H1 (cell line): Measurements from ENCODE around the gene SEZ6. TPM values are rescaled to one million over a fixed set of nuclear protein-coding genes. Genes with fewer than 3 reads are reported as not detected.

ENCODE experiments used
- CTCF ChIA-PET: fragments of 300-600 bp; sonication (Branson Sonifier 250); formaldehyde crosslinking; loops from one replicate; lab custom pipeline; 2021; ENCODE audit not compliant: partially characterized antibody; lab: Charles Lee
- POLR2A ChIA-PET: fragments of 300-600 bp; sonication (Branson Sonifier 250); formaldehyde crosslinking; loops from one replicate; lab custom pipeline; 2021; ENCODE audit warnings: inconsistent platforms; ENCODE audit not compliant: partially characterized antibody; lab: Charles Lee
- DNase-seq, 2 experiments: peaks; one replicate each; pipeline versions ENCODE4 v3.0.0 to v3.0.0-alpha.2; 2010 to 2022; ENCODE audit warnings: low spot score in 2 of 2, low read depth in 1 of 2, mixed read lengths in 1 of 2
- FAIRE-seq: peaks from 2 replicates; lab custom pipeline; 2011; peaks lifted over from hg19 to GRCh38; lab: Jason Lieb, UNC
- H2AFZ ChIP-seq: 2 replicates; pipeline ENCODE4 v1.8.1; 2012; ENCODE audit warnings: low read length, inconsistent platforms
- H2AK5ac ChIP-seq: 2 replicates; pipeline ENCODE4 v1.6.1; 2013; ENCODE audit warnings: low read depth, low read length
- H2BK120ac ChIP-seq: replicated peaks from 2 replicates; pipeline ENCODE3; 2013; ENCODE audit warnings: low read depth, low read length, inconsistent platforms
- H2BK12ac ChIP-seq: 2 replicates; pipeline ENCODE4 v1.6.1; 2013; ENCODE audit warnings: low read depth, low read length
- H2BK15ac ChIP-seq: 2 replicates; pipeline ENCODE4 v1.6.1; 2013; ENCODE audit warnings: low read length
- H2BK20ac ChIP-seq: 2 replicates; pipeline ENCODE4 v1.6.1; 2013; ENCODE audit warnings: low read length
- H2BK5ac ChIP-seq: 2 replicates; pipeline ENCODE4 v1.6.1; 2013; ENCODE audit warnings: low read depth, low read length
- H3K14ac ChIP-seq: 2 replicates; pipeline ENCODE4 v1.6.1; 2013; ENCODE audit warnings: inconsistent platforms; ENCODE audit not compliant: insufficient read length
- H3K18ac ChIP-seq: 2 replicates; pipeline ENCODE4 v1.6.1; 2013; ENCODE audit warnings: low read length; ENCODE audit errors: extremely low read depth
- H3K23ac ChIP-seq: 2 replicates; pipeline ENCODE4 v1.6.1; 2013; ENCODE audit warnings: inconsistent platforms; ENCODE audit not compliant: insufficient read length
- H3K23me2 ChIP-seq: 2 replicates; pipeline ENCODE4 v1.6.1; 2013; ENCODE audit warnings: low read depth, low read length
- H3K27ac ChIP-seq: 2 replicates; pipeline ENCODE4 v1.6.1; 2011; ENCODE audit warnings: low read depth, low read length, inconsistent platforms
- H3K27me3 ChIP-seq, 4 experiments: replicated peaks in 1 of 4; 1 replicate in 1 of 4; 2 replicates in 3 of 4; pipeline versions ENCODE4 v1.6.1 to v1.8.1; 2011 to 2013; ENCODE audit warnings: low read length in 3 of 4, mild to moderate bottlenecking in 3 of 4, inconsistent platforms in 2 of 4, mixed read lengths in 2 of 4, moderate library complexity in 1 of 4; ENCODE audit not compliant: control insufficient read depth in 3 of 4, insufficient read depth in 3 of 4; ENCODE audit errors: extremely low read depth in 1 of 4
- H3K36me3 ChIP-seq, 4 experiments: 2 replicates each; pipeline versions ENCODE4 v1.6.1 to v1.8.1; 2011 to 2013; ENCODE audit warnings: mild to moderate bottlenecking in 4 of 4, low read length in 3 of 4, moderate library complexity in 2 of 4, control low read depth in 1 of 4, inconsistent platforms in 1 of 4; ENCODE audit not compliant: insufficient read depth in 4 of 4, control insufficient read depth in 2 of 4
- H3K4ac ChIP-seq: replicated peaks from 2 replicates; pipeline ENCODE3; 2013; ENCODE audit warnings: low read length, low read depth, mixed read lengths, inconsistent platforms; ENCODE audit not compliant: insufficient read length
- H3K4me1 ChIP-seq, 4 experiments: replicated peaks in 1 of 4; 1 replicate in 1 of 4; 2 replicates in 3 of 4; pipeline versions ENCODE4 v1.6.1 to v1.8.1; 2011 to 2013; ENCODE audit warnings: low read length in 3 of 4, inconsistent platforms in 2 of 4, mixed read lengths in 1 of 4; ENCODE audit not compliant: insufficient read depth in 4 of 4, control insufficient read depth in 3 of 4
- H3K4me2 ChIP-seq, 2 experiments: 2 replicates each; pipeline versions ENCODE4 v1.6.1 to v1.8.1; 2011 to 2013; ENCODE audit warnings: low read depth in 2 of 2, low read length in 2 of 2, control low read depth in 1 of 2, inconsistent platforms in 1 of 2, mild to moderate bottlenecking in 1 of 2; ENCODE audit not compliant: insufficient read depth in 1 of 2
- H3K4me3 ChIP-seq, 4 experiments: fragments of 200-600, 300-600 bp in 1 of 4; sonication (generic), shearing (Covaris generic), sonication (Bioruptor Twin) in 1 of 4; 2 replicates each; pipeline versions ENCODE4 v1.5.1 to v1.8.1; 2011 to 2016; ENCODE audit warnings: low read length in 4 of 4, low read depth in 3 of 4, control low read depth in 2 of 4, inconsistent platforms in 2 of 4, mild to moderate bottlenecking in 2 of 4, mixed read lengths in 1 of 4, moderate library complexity in 1 of 4; ENCODE audit not compliant: insufficient read depth in 2 of 4; ENCODE audit errors: extremely low read depth in 1 of 4
- H3K56ac ChIP-seq: replicated peaks from 2 replicates; pipeline ENCODE3; 2013; ENCODE audit warnings: low read depth, mild to moderate bottlenecking, mixed read lengths, low read length, inconsistent platforms; ENCODE audit not compliant: insufficient read length
- H3K79me1 ChIP-seq: 2 replicates; pipeline ENCODE4 v1.6.1; 2013; ENCODE audit warnings: low read depth, low read length, control low read depth
- H3K79me2 ChIP-seq, 2 experiments: 2 replicates each; pipeline versions ENCODE4 v1.6.1 to v1.8.1; 2012 to 2013; ENCODE audit warnings: low read length in 2 of 2, mild to moderate bottlenecking in 2 of 2, inconsistent platforms in 1 of 2; ENCODE audit not compliant: insufficient read depth in 2 of 2, control insufficient read depth in 1 of 2
- H3K9ac ChIP-seq, 4 experiments: replicated peaks in 1 of 4; 1 replicate in 1 of 4; 2 replicates in 3 of 4; pipeline versions ENCODE4 v1.6.1 to v1.8.1; 2011 to 2013; ENCODE audit warnings: low read depth in 3 of 4, low read length in 3 of 4, control low read depth in 2 of 4, mild to moderate bottlenecking in 2 of 4, moderate library complexity in 2 of 4, inconsistent platforms in 1 of 4; ENCODE audit errors: extremely low read depth in 1 of 4
- H3K9me3 ChIP-seq, 2 experiments: 2 replicates each; pipeline versions ENCODE4 v1.6.1 to v1.8.1; 2012 to 2013; ENCODE audit warnings: mild to moderate bottlenecking in 2 of 2, moderate library complexity in 2 of 2, control low read depth in 1 of 2, inconsistent platforms in 1 of 2, low read depth in 1 of 2, low read length in 1 of 2, mixed read lengths in 1 of 2; ENCODE audit not compliant: insufficient read depth in 2 of 2
- H4K20me1 ChIP-seq, 2 experiments: replicated peaks in 1 of 2; 2 replicates each; pipeline versions ENCODE3 to v1.8.1; 2011 to 2013; ENCODE audit warnings: inconsistent platforms in 2 of 2, low read length in 2 of 2, mild to moderate bottlenecking in 1 of 2; ENCODE audit not compliant: insufficient read depth in 2 of 2, control insufficient read depth in 1 of 2
- H4K5ac ChIP-seq: 2 replicates; pipeline ENCODE4 v1.6.1; 2013; ENCODE audit warnings: low read length, low read depth, mixed read lengths, inconsistent platforms; ENCODE audit not compliant: insufficient read length
- H4K8ac ChIP-seq: 2 replicates; pipeline ENCODE4 v1.8.0; 2013; ENCODE audit warnings: mild to moderate bottlenecking, moderate library complexity, low read length, inconsistent platforms; ENCODE audit not compliant: insufficient read depth; ENCODE audit errors: extremely low read depth
- H4K91ac ChIP-seq: replicated peaks from 2 replicates; pipeline ENCODE3; 2013; ENCODE audit warnings: low read length, mixed read lengths, inconsistent platforms; ENCODE audit not compliant: insufficient read length
- CREB1 ChIP-seq: IDR thresholded peaks from 2 replicates; pipeline ENCODE4 v1.6.1; 2012; ENCODE audit warnings: inconsistent platforms
- CTCF ChIP-seq, 3 experiments: IDR thresholded peaks; 1 replicate in 2 of 3; 2 replicates in 1 of 3; pipeline versions ENCODE4 v1.5.1 to v1.6.1; 2011; ENCODE audit warnings: low read length in 3 of 3, mild to moderate bottlenecking in 3 of 3, inconsistent platforms in 2 of 3, low read depth in 1 of 3, moderate library complexity in 1 of 3; ENCODE audit not compliant: insufficient read depth in 1 of 3; ENCODE audit errors: control extremely low read depth in 1 of 3
- HDAC2 ChIP-seq, 2 experiments: fragments of 300-600 bp in 1 of 2; sonication (generic) in 1 of 2; IDR thresholded peaks; 2 replicates each; pipeline ENCODE4 v1.6.1; 2011 to 2012; ENCODE audit warnings: low read depth in 2 of 2, low read length in 2 of 2, mild to moderate bottlenecking in 2 of 2, moderate library complexity in 2 of 2, borderline replicate concordance in 1 of 2, inconsistent platforms in 1 of 2
- KDM5A ChIP-seq: fragments of 200-600 bp; IDR thresholded peaks from 2 replicates; pipeline ENCODE4 v1.7.1; 2012; ENCODE audit warnings: mild to moderate bottlenecking, low read length, inconsistent platforms, mixed read lengths
- RXRA ChIP-seq: IDR thresholded peaks from 2 replicates; pipeline ENCODE4 v1.6.1; 2011; ENCODE audit warnings: low read depth, mild to moderate bottlenecking, low read length, moderate library complexity; ENCODE audit not compliant: insufficient read depth
- whole genome bisulfite sequencing, 2 experiments: shearing (Covaris generic) in 1 of 2; methylation state at CpG; one replicate each; pipeline versions ENCODE4 v1.1.6 to v1.1.7; 2013 to 2015; ENCODE audit warnings: low lambda C conversion rate in 2 of 2, mixed read lengths in 2 of 2, inconsistent platforms in 1 of 2, low coverage in 1 of 2, missing lambda C conversion rate in 1 of 2; ENCODE audit not compliant: insufficient replicate concordance in 2 of 2, insufficient coverage in 1 of 2, insufficient read length in 1 of 2; ENCODE audit errors: extremely low coverage in 1 of 2, missing lambda C conversion rate in 1 of 2; 5-methylcytosine and 5-hydroxymethylcytosine counted together
- polyA plus RNA-seq, 7 experiments: library from polyadenylated mRNA; depleted of rRNA in 3 of 7; stranded (reverse) in 5 of 7; unstranded in 2 of 7; fragments of >200 nt in 5 of 7; fragments of 200-250 nt in 2 of 7; gene quantifications; 1 replicate in 5 of 7; 2 replicates in 1 of 7; 4 replicates in 1 of 7; pipeline versions ENCODE4 v1.2.1 to v1.2.3, GENCODE V29; 2011 to 2013; ENCODE audit warnings: missing spikeins in 2 of 7, mixed read lengths in 2 of 7
- total RNA-seq: library from RNA; stranded (reverse); fragmentation: NEBNext Ultra II Directional; extraction: Animal tissue kit (Norgen Biotek cat#: 25700); gene quantifications from 2 replicates; pipeline ENCODE4 v1.2.1, GENCODE V29; 2021

Gene SEZ6
- total and polyA plus RNA-seq, 2 of the 8 experiments (the other 6 are each of a cell fraction or from before 2014, with no cell fraction given), result 6.9 to 16.1 TPM

- Histone ChIP-seq H3K4me3 (no peak overlapping the region; a peak in 1 of 8 replicates), H2BK120ac (peak overlapping the region; percentile 21), H2BK12ac (peak overlapping the region; percentile 97; the same call in 1 of the 2 replicates), H3K23me2 (no peaks in the 10 kb centered on the region), H3K79me2 (no peaks in the 10 kb centered on the region), H3K4ac (peak overlapping the region; percentile 58), H3K23ac (no peak overlapping the region), H3K27me3 (peaks cover 0 to 3% (median 0%) of the 10 kb centered on the region in 4 experiments; a peak in 1 of 7 replicates), H4K91ac (peak overlapping the region; percentile 91), H3K79me1 (no peaks in the 10 kb centered on the region), H2AFZ (no peak overlapping the region), H3K27ac (no peak overlapping the region), H3K36me3 (no peaks in the 10 kb centered on the region), H3K18ac (peak overlapping the region; percentile 26), H2BK20ac (peak overlapping the region; percentile 99), H2AK5ac (peak overlapping the region; percentile 17; the same call in 1 of the 2 replicates), H4K8ac (no peak overlapping the region), H3K4me1 (peaks cover 20 to 37% (median 32%) of the 10 kb centered on the region in 4 experiments), H3K4me2 (peak overlapping the region; percentile 36 to 59; a peak in 2 of 4 replicates), H2BK5ac (peak overlapping the region; percentile 92; the same call in 1 of the 2 replicates), H2BK15ac (peak overlapping the region; percentile 20; the same call in 1 of the 2 replicates), H4K20me1 (no peaks in the 10 kb centered on the region), H3K9ac (no peak overlapping the region), H3K56ac (no peak overlapping the region), H3K9me3 (no peaks in the 10 kb centered on the region), H4K5ac (no peak overlapping the region), H3K14ac (no peak overlapping the region)
- ChIA-PET CTCF (interaction anchor here (0.7 to 9.0 kb wide), 29 partner anchors 9 to 238 kb away, joined by 3 to 105 read pairs (median 4); partner anchors contain the start of gene PIPOX), POLR2A (interaction anchor here (0.6 to 4.7 kb wide), 22 partner anchors 9 to 161 kb away, joined by 3 to 47 read pairs (median 4); partner anchors contain the start of genes MYO18A, PHF12, PIPOX and SEZ6)
- WGBS, 2 experiments, result 70% methylated on average over 6 of the region's 6 CpGs; no CpG with 5 or more reads in 1 of the 2 experiments
- peak; percentile 85 for FAIRE-seq
- no peak for DNase-seq
- TF ChIP-seq CREB1, result no peak
- no peak for TF ChIP-seq CTCF (IDR thresholded peaks at IDR 0.05; ENCODE audit: control extremely low read depth in 1 of 3, insufficient read depth in 1 of 3, low read depth in 1 of 3, low read length in 3 of 3)
- no peak for TF ChIP-seq KDM5A
- no peak for TF ChIP-seq RXRA
- TF ChIP-seq HDAC2 (IDR thresholded peaks at IDR 0.05; ENCODE audit: borderline replicate concordance in 1 of 2, low read depth in 2 of 2, low read length in 2 of 2), result no peak
These were observed 13.1 kb upstream of the SEZ6 start for GRCh38 chr17:29018788-29019474.
